Measurements from ENCODE around the gene HADHB. TPM values are rescaled to one million over a fixed set of nuclear protein-coding genes. Genes with fewer than 3 reads are reported as not detected.

The HADHB gene
- total RNA-seq (ENCODE audit: low replicate concordance) = 102 and 107 TPM in 2 replicates

GRCh38 chr2:26244309-26245230, at the start of gene HADHB, which contains the start of gene HADHA:
HADHB (plus strand) TSS chr2:26244939; CDS start chr2:26254255, 9,316 bp downstream.
HADHA (minus strand) TSS chr2:26244632; CDS start chr2:26244596, 36 bp downstream.
- TF ChIP-seq CTCF (IDR thresholded peaks at IDR 0.05; ENCODE audit: insufficient read depth, low read length) = peak; percentile 42
- H3K4me3 ChIP-seq (ENCODE audit: low read depth, low read length) = peak within 1 kb of the TSS; percentile 99
- DNase-seq (ENCODE audit: low read depth) = peak; percentile 91

DNA sequence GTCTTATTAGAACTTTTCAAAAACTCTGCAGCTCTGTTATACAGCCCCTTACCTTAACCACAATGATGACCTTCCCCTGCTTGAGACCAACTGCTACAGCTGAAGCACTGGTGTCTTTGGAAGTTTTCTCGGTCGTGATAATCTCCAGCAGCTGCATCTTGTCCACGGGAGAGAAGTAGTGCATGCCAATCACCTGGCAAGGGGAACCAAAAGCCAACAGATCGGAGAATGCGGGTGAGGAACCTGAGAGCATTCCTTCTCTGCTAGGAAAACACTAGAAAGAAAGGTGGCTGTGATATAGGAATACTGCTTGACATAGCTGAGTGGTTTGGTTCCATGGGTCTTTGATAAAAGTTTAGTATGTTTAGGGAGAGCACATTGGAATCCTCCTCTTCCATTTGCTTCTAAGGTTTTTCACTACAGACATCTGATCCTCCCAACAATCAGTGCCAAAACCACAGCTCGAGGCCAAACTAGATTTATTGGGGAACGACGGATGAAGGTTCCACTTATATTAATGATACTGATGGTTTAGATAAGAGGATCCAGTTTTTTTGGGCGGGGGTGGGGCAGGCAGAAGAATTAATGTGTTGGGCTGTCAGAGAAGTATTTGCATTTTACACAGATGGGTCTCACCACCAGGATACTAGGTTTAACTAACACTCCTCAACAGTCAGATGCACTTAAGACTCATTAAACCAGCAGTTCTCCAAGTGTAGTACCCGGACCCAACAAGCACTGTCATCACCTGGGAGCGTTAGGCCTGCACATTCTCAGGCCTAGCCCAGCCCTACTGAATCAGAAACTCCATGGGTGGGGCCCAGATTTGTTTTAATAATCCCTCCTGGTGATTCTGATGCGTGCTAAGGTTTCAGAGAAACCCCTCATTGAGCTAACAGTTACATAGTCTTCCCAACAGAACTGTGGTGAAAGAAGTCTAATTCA, 49.4 kb upstream of the HADHB start:
- no peak overlapping the region for H3K4me3 ChIP-seq (ENCODE audit: low read depth, low read length)
- TF ChIP-seq CTCF (IDR thresholded peaks at IDR 0.05; ENCODE audit: insufficient read depth, low read length) = no peak
- no peak for DNase-seq (ENCODE audit: low read depth)

GRCh38 chr2:26196683-26197418, 47.9 kb upstream of the HADHB start:
- no peak for TF ChIP-seq CTCF (IDR thresholded peaks at IDR 0.05; ENCODE audit: insufficient read depth, low read length)
- H3K4me3 ChIP-seq (ENCODE audit: low read depth, low read length) = no peak overlapping the region
- no peak for DNase-seq (ENCODE audit: low read depth)

DNA sequence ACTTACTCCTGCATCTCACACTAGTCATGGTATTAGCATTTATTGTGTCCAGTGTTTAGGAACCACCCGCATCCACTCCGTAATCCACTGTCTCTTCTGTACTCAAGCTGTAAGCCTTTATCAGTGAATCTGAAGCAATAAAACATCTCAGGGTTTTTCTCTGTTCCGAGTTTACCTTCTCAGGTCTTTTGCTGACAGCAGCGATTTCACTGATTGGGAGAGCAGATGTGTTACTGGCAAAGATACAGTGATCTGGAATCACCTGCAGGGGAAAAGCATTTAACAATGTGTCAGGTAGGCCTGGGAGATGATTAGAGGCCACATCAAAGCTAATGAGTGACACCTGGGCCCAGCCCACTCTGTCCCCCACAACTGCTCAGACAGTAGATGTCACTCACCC, 47.2 kb upstream of the HADHB start:
- no peak for TF ChIP-seq CTCF (IDR thresholded peaks at IDR 0.05; ENCODE audit: insufficient read depth, low read length)
- DNase-seq (ENCODE audit: low read depth) = no peak
- no peak overlapping the region for H3K4me3 ChIP-seq (ENCODE audit: low read depth, low read length)

GRCh38 chr2:26202981-26203490, 41.7 kb upstream of the HADHB start:
- H3K4me3 ChIP-seq (ENCODE audit: low read depth, low read length) = no peak overlapping the region
- TF ChIP-seq CTCF (IDR thresholded peaks at IDR 0.05; ENCODE audit: insufficient read depth, low read length) = no peak
- DNase-seq (ENCODE audit: low read depth) = no peak

DNA sequence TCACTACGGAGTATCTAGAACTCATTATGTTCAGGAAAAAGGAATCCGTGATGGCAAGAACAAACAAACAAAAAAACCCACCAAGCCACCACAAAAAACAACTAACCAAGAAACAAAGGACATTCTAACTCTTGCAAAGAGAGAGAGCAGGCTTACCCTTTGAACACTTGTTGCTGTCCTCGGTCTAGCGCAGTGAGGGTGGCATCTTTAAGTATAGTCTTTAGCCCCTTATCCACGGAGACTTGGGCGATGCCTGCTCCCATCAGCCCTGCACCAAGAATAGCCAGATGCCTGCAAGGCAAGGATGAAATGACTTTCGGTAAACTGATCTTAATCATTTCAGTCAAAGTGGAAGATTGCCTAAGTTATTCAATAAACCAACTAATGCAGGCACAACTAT, 40.8 kb upstream of the HADHB start:
- TF ChIP-seq CTCF (IDR thresholded peaks at IDR 0.05; ENCODE audit: insufficient read depth, low read length) = no peak
- no peak overlapping the region for H3K4me3 ChIP-seq (ENCODE audit: low read depth, low read length)
- DNase-seq (ENCODE audit: low read depth) = no peak

Measured in fibroblast of the aortic adventitia (primary cell).